NCI-H1436 (cell line): Measurements from ENCODE around the gene ENG.
A peak's percentile ranks its signal among the peaks of the same experiment; 100 is the strongest.
"Not testable (repeated sequence)": the region's sequence is repeated elsewhere in the genome, so short reads cannot be mapped to it uniquely, and the experiment has no call there.

Source experiments
- DNase-seq: peaks from one replicate; lab custom pipeline; 2025; lab: John Stamatoyannopoulos, UW

ENG gene

GRCh38 chr9:127854184-127854806 is at the start of gene ENG:
Gene ENG (minus strand): TSS chr9:127854658. CDS start chr9:127854355, 303 bp downstream.
- no peak for DNase-seq

- no peak for DNase-seq
Observed at GRCh38 chr9:127903557-127904475, 49.4 kb upstream of the ENG start.

GRCh38 chr9:127899128-127899943 is 44.9 kb upstream of the ENG start, which contains the start of gene ST6GALNAC6:
Gene ST6GALNAC6 (minus strand): TSS chr9:127899603. CDS start chr9:127897981, 1,622 bp downstream.
- peak; percentile 55 for DNase-seq

- DNase-seq = no peak
Observed at GRCh38 chr9:127898433-127899127, 44.1 kb upstream of the ENG start.

GRCh38 chr9:127897193-127897692 is 42.8 kb upstream of the ENG start:
- peak; percentile 9 for DNase-seq

- DNase-seq = no peak
Observed at GRCh38 chr9:127896395-127897192, 42.1 kb upstream of the ENG start.

- DNase-seq = no peak
Observed at GRCh38 chr9:127895811-127896210, 41.4 kb upstream of the ENG start.

GRCh38 chr9:127893392-127893791 is 38.9 kb upstream of the ENG start:
- DNase-seq = no peak

- DNase-seq = no peak
Observed at GRCh38 chr9:127892831-127893230, 38.4 kb upstream of the ENG start.

GRCh38 chr9:127890053-127890452 is 35.6 kb upstream of the ENG start:
- DNase-seq = no peak

- DNase-seq = no peak
Observed at GRCh38 chr9:127887792-127888191, 33.3 kb upstream of the ENG start.

- DNase-seq = no peak
Observed at GRCh38 chr9:127886401-127886972, 32.0 kb upstream of the ENG start.

GRCh38 chr9:127885508-127886281 is 31.2 kb upstream of the ENG start:
- no peak for DNase-seq

- no peak for DNase-seq
Observed at GRCh38 chr9:127884976-127885490, 30.6 kb upstream of the ENG start.

- peak; percentile 37 for DNase-seq
Observed at GRCh38 chr9:127884427-127884911, 30.0 kb upstream of the ENG start.

- DNase-seq = no peak
Observed at GRCh38 chr9:127883959-127884358, 29.5 kb upstream of the ENG start.

GRCh38 chr9:127881715-127882114 is 27.3 kb upstream of the ENG start:
- DNase-seq = not testable (repeated sequence)

- DNase-seq = no peak
Observed at GRCh38 chr9:127880143-127880542, 25.7 kb upstream of the ENG start.
